ENCODE results near the gene SMPD4.
"Not testable (repeated sequence)": the region's sequence is repeated elsewhere in the genome, so short reads cannot be mapped to it uniquely, and the experiment has no call there.

The SMPD4 gene

GRCh38 chr2:130157354-130157753 is 24.0 kb downstream of the SMPD4 start:
- not testable (repeated sequence) for DNase-seq (ENCODE audit: low read depth in 2 of 2)

GRCh38 chr2:130156624-130157004 is 24.8 kb downstream of the SMPD4 start:
- DNase-seq (ENCODE audit: low read depth in 2 of 2): no peak

- DNase-seq (ENCODE audit: low read depth in 2 of 2): not testable (repeated sequence)
These were observed 25.3 kb downstream of the SMPD4 start for GRCh38 chr2:130155956-130156623.

GRCh38 chr2:130154773-130155765 is 26.3 kb downstream of the SMPD4 start:
- DNase-seq (ENCODE audit: low read depth in 2 of 2): no peak

GRCh38 chr2:130154423-130154770 is 27.0 kb downstream of the SMPD4 start:
- DNase-seq (ENCODE audit: low read depth in 2 of 2): not testable (repeated sequence)

- not testable (repeated sequence) for DNase-seq (ENCODE audit: low read depth in 2 of 2)
These were observed 27.5 kb downstream of the SMPD4 start for GRCh38 chr2:130153721-130154422.

- DNase-seq (ENCODE audit: low read depth in 2 of 2): no peak
These were observed 28.4 kb downstream of the SMPD4 start for GRCh38 chr2:130152816-130153595.

- not testable (repeated sequence) for DNase-seq (ENCODE audit: low read depth in 2 of 2)
These were observed 29.1 kb downstream of the SMPD4 start for GRCh38 chr2:130152136-130152815.

GRCh38 chr2:130151145-130151512 is 30.3 kb downstream of the SMPD4 start:
- not testable (repeated sequence) for DNase-seq (ENCODE audit: low read depth in 2 of 2)

- DNase-seq (ENCODE audit: low read depth in 2 of 2): no peak
These were observed 30.9 kb downstream of the SMPD4 start for GRCh38 chr2:130150181-130151144.

GRCh38 chr2:130148515-130148914 is 32.9 kb downstream of the SMPD4 start:
- DNase-seq (ENCODE audit: low read depth in 2 of 2): not testable (repeated sequence)

- peak in 1 of 2 donors; percentile 47 for DNase-seq (ENCODE audit: low read depth in 2 of 2)
These were observed 36.4 kb downstream of the SMPD4 start, which contains the start of gene CCDC74B for GRCh38 chr2:130145006-130145414. CCDC74B (minus strand) TSS chr2:130145112; CDS start chr2:130144996, 116 bp downstream.

GRCh38 chr2:130143266-130144039 is 37.9 kb downstream of the SMPD4 start:
- not testable (repeated sequence) for DNase-seq (ENCODE audit: low read depth in 2 of 2)

GRCh38 chr2:130142396-130143265 is 38.8 kb downstream of the SMPD4 start:
- not testable (repeated sequence) for DNase-seq (ENCODE audit: low read depth in 2 of 2)

GRCh38 chr2:130141645-130142370 is 39.6 kb downstream of the SMPD4 start:
- DNase-seq (ENCODE audit: low read depth in 2 of 2): not testable (repeated sequence)

GRCh38 chr2:130141002-130141401 is 40.4 kb downstream of the SMPD4 start:
- not testable (repeated sequence) for DNase-seq (ENCODE audit: low read depth in 2 of 2)

- not testable (repeated sequence) for DNase-seq (ENCODE audit: low read depth in 2 of 2)
These were observed 40.9 kb downstream of the SMPD4 start for GRCh38 chr2:130140516-130140915.
